MM.1S (cell line): ENCODE measurements around the gene F12.

ENCODE experiments used
- DNase-seq: peaks from one replicate; pipeline ENCODE4 v3.0.0-alpha.2; 2015
- H2AFZ ChIP-seq: fragments of 300-600 bp; sonication (generic); 2 replicates; pipeline ENCODE4 v1.6.0; 2016; ENCODE audit warnings: antibody characterized with exemption, low read length
- H3F3A ChIP-seq: fragments of 300-600 bp; sonication (generic); 2 replicates; pipeline ENCODE4 v1.6.1; 2016; ENCODE audit warnings: mild to moderate bottlenecking, antibody characterized with exemption, low read length, moderate library complexity, mixed read lengths; ENCODE audit not compliant: insufficient read depth
- H3K27ac ChIP-seq: fragments of 300-600 bp; sonication (generic); 2 replicates; pipeline ENCODE4 v1.5.1; 2016; ENCODE audit warnings: mild to moderate bottlenecking, low read length
- H3K27me3 ChIP-seq: fragments of 300-600 bp; sonication (generic); replicated peaks from 2 replicates; pipeline ENCODE4 v1.6.0; 2016; ENCODE audit warnings: low read length; ENCODE audit not compliant: insufficient read depth
- H3K36me3 ChIP-seq: fragments of 300-600 bp; sonication (generic); replicated peaks from 2 replicates; pipeline ENCODE4 v1.6.1; 2016; ENCODE audit warnings: mild to moderate bottlenecking, low read length, mixed read lengths; ENCODE audit not compliant: insufficient read depth
- H3K4me1 ChIP-seq: fragments of 300-600 bp; sonication (generic); 2 replicates; pipeline ENCODE4 v1.6.1; 2016; ENCODE audit warnings: low read length, mixed read lengths
- H3K4me2 ChIP-seq: fragments of 300-600 bp; sonication (generic); 2 replicates; pipeline ENCODE4 v1.6.0; 2016; ENCODE audit warnings: low read depth, low read length
- H3K4me3 ChIP-seq: fragments of 300-600 bp; sonication (generic); 2 replicates; pipeline ENCODE4 v1.5.1; 2016; ENCODE audit warnings: low read length, mixed read lengths
- H3K79me2 ChIP-seq: fragments of 300-600 bp; sonication (generic); 2 replicates; pipeline ENCODE4 v1.6.1; 2016; ENCODE audit warnings: mixed run types, low read length, mixed read lengths
- H3K9ac ChIP-seq: fragments of 300-600 bp; sonication (generic); 2 replicates; pipeline ENCODE4 v1.6.1; 2016; ENCODE audit warnings: low read length, mixed read lengths
- H3K9me2 ChIP-seq: fragments of 300-600 bp; sonication (generic); replicated peaks from 2 replicates; pipeline ENCODE4 v1.6.1; 2016; ENCODE audit warnings: mild to moderate bottlenecking, low read length, mixed read lengths; ENCODE audit not compliant: insufficient read depth
- H3K9me3 ChIP-seq: fragments of 300-600 bp; sonication (generic); replicated peaks from 2 replicates; pipeline ENCODE4 v1.6.1; 2016; ENCODE audit warnings: mild to moderate bottlenecking, low read length, mixed read lengths; ENCODE audit not compliant: insufficient read depth
- H4K20me1 ChIP-seq: fragments of 300-600 bp; sonication (generic); 2 replicates; pipeline ENCODE4 v1.6.1; 2016; ENCODE audit warnings: mild to moderate bottlenecking, low read length, moderate library complexity, mixed read lengths; ENCODE audit not compliant: insufficient read depth
- CTCF ChIP-seq: fragments of 300-600 bp; sonication (generic); IDR thresholded peaks from 2 replicates; pipeline ENCODE4 v1.5.1; 2016; ENCODE audit warnings: antibody characterized with exemption, low read length, mixed read lengths
- EZH2 ChIP-seq: fragments of 300-600 bp; sonication (generic); optimal IDR thresholded peaks from 2 replicates; pipeline ENCODE3; 2017; ENCODE audit warnings: low read depth, mild to moderate bottlenecking, antibody characterized with exemption, low read length, mixed read lengths
- EZH2phosphoT487 ChIP-seq: fragments of 300-600 bp; sonication (generic); IDR thresholded peaks from 2 replicates; pipeline ENCODE4 v1.6.1; 2018; ENCODE audit warnings: antibody characterized with exemption, low read length

Gene F12

GRCh38 chr5:177405312-177405711, 4.1 kb downstream of the F12 start:
- H3K4me1 ChIP-seq = peaks cover 17% of the 10 kb centered on the region
- H3F3A ChIP-seq = peaks cover 9% of the 10 kb centered on the region; the same call in 1 of the 2 replicates
- no peaks in the 10 kb centered on the region for H3K36me3 ChIP-seq
- H3K4me2 ChIP-seq = peak overlapping the region; percentile 100; the same call in 1 of the 2 replicates
- no peaks in the 10 kb centered on the region for H3K9me2 ChIP-seq
- DNase-seq = no peak
- TF ChIP-seq EZH2phosphoT487 (no peak), CTCF (no peak), EZH2 (no peak)
- H3K79me2 ChIP-seq = no peaks in the 10 kb centered on the region
- no peak overlapping the region for H3K27ac ChIP-seq
- peaks cover 23% of the 10 kb centered on the region for H3K27me3 ChIP-seq
- H3K9me3 ChIP-seq = no peaks in the 10 kb centered on the region
- H3K4me3 ChIP-seq = no peak overlapping the region
- no peak overlapping the region for H3K9ac ChIP-seq
- no peaks in the 10 kb centered on the region for H4K20me1 ChIP-seq
- no peak overlapping the region for H2AFZ ChIP-seq

GRCh38 chr5:177404641-177405179, 4.7 kb downstream of the F12 start:
- no peaks in the 10 kb centered on the region for H3K9me2 ChIP-seq
- H3K36me3 ChIP-seq = no peaks in the 10 kb centered on the region
- H4K20me1 ChIP-seq = no peaks in the 10 kb centered on the region
- H3K4me1 ChIP-seq = peaks cover 17% of the 10 kb centered on the region
- peaks cover 23% of the 10 kb centered on the region for H3K27me3 ChIP-seq
- no peaks in the 10 kb centered on the region for H3K9me3 ChIP-seq
- H2AFZ ChIP-seq = peak overlapping the region; percentile 96
- H3K9ac ChIP-seq = peak overlapping the region; percentile 82
- TF ChIP-seq EZH2phosphoT487 (no peak), CTCF (no peak), EZH2 (no peak)
- peak overlapping the region; percentile 48; the same call in 1 of the 2 replicates for H3K27ac ChIP-seq
- no peaks in the 10 kb centered on the region for H3K79me2 ChIP-seq
- peaks cover 9% of the 10 kb centered on the region; the same call in 1 of the 2 replicates for H3F3A ChIP-seq
- H3K4me3 ChIP-seq = peak overlapping the region; percentile 78
- peak overlapping the region; percentile 100 for H3K4me2 ChIP-seq
- DNase-seq = no peak

GRCh38 chr5:177403792-177404640, 5.3 kb downstream of the F12 start:
- Histone ChIP-seq H2AFZ (peak overlapping the region; percentile 96), H3K27me3 (peaks cover 23% of the 10 kb centered on the region), H3K79me2 (no peaks in the 10 kb centered on the region), H3K4me1 (peaks cover 17% of the 10 kb centered on the region), H3K9me3 (no peaks in the 10 kb centered on the region), H3F3A (peaks cover 9% of the 10 kb centered on the region; the same call in 1 of the 2 replicates), H3K4me2 (peak overlapping the region; percentile 100), H3K36me3 (no peaks in the 10 kb centered on the region), H3K27ac (peak overlapping the region; percentile 48; the same call in 1 of the 2 replicates), H3K9ac (peak overlapping the region; percentile 82), H4K20me1 (no peaks in the 10 kb centered on the region), H3K9me2 (no peaks in the 10 kb centered on the region), H3K4me3 (peak overlapping the region; percentile 78)
- TF ChIP-seq EZH2phosphoT487 = no peak
- TF ChIP-seq CTCF = peak; percentile 79
- DNase-seq = peak; percentile 85
